HepG2 (cell line): ENCODE results near the gene TTLL10. TPM values are rescaled to one million over a fixed set of nuclear protein-coding genes. Genes with fewer than 3 reads are reported as not detected.

ENCODE experiments used
- ATAC-seq: fragments of 200-7000 bp; cut with Tn5 transposase; 3 replicates; pipeline ENCODE4 v1.9.1; 2020; ENCODE audit warnings: mild to moderate bottlenecking, moderate library complexity
- BruUV-seq: library from RNA; stranded (reverse); fragments of 400-500 nt; replicated peaks from 2 replicates; lab custom pipeline; 2021; lab: Mats Ljungman, UMichigan
- CTCF ChIA-PET: fragments of 300-600 bp; formaldehyde crosslinking; extraction: SDS; loops from one replicate; lab custom pipeline; 2021; ENCODE audit warnings: low total read pairs, inconsistent platforms, low intra/inter-chr PET ratio; lab: Yijun Ruan, JAX
- POLR2A ChIA-PET: fragments of 350-600 bp; sonication (Branson Sonifier 250); formaldehyde crosslinking; loops from one replicate; lab custom pipeline; 2020; ENCODE audit warnings: antibody characterized with exemption, inconsistent platforms; lab: Yijun Ruan, JAX
- DNase-seq: peaks from one replicate; pipeline ENCODE4 v3.0.0-alpha.2; 2015; ENCODE audit warnings: low spot score
- FAIRE-seq: peaks from 3 replicates; lab custom pipeline; 2011; peaks lifted over from hg19 to GRCh38; lab: Jason Lieb, UNC
- H2AFZ ChIP-seq: one replicate; pipeline ENCODE4 v1.6.1; 2011; ENCODE audit warnings: low read length, inconsistent platforms
- H3K27ac ChIP-seq: fragments of 300-600 bp; 3 replicates; pipeline ENCODE4 v1.8.0; 2011; ENCODE audit warnings: mixed run types, mild to moderate bottlenecking, mixed read lengths, low read length, inconsistent platforms; ENCODE audit not compliant: insufficient read depth; ENCODE audit errors: extremely low read length
- H3K27me3 ChIP-seq, 2 experiments: fragments of 200-600 bp in 1 of 2; 2 replicates in 1 of 2; 3 replicates in 1 of 2; pipeline versions ENCODE4 v1.6.0 to v1.8.0; 2011; ENCODE audit warnings: low read length in 2 of 2, mild to moderate bottlenecking in 2 of 2, moderate library complexity in 2 of 2, inconsistent platforms in 1 of 2; ENCODE audit not compliant: insufficient read depth in 2 of 2, control insufficient read depth in 1 of 2
- H3K36me3 ChIP-seq, 2 experiments: fragments of 200-600 bp in 1 of 2; replicated peaks in 1 of 2; 2 replicates in 1 of 2; 3 replicates in 1 of 2; pipeline versions ENCODE4 v1.5.1 to v1.8.0; 2011; ENCODE audit warnings: low read length in 2 of 2, inconsistent platforms in 1 of 2; ENCODE audit not compliant: insufficient read depth in 2 of 2, control insufficient read depth in 1 of 2
- H3K4me1 ChIP-seq: 2 replicates; pipeline ENCODE4 v1.5.1; 2012; ENCODE audit warnings: low read length, inconsistent platforms; ENCODE audit not compliant: insufficient read depth
- H3K4me2 ChIP-seq: 2 replicates; pipeline ENCODE4 v1.6.0; 2011; ENCODE audit warnings: low read depth, low read length, inconsistent platforms
- H3K4me3 ChIP-seq, 3 experiments: fragments of 200-600 bp in 1 of 3; sonication (generic), shearing (Covaris generic) in 1 of 3; replicated peaks in 1 of 3; 2 replicates each; pipeline ENCODE4 v1.5.1; 2011 to 2016; ENCODE audit warnings: low read length in 3 of 3, inconsistent platforms in 2 of 3, low read depth in 2 of 3, mild to moderate bottlenecking in 2 of 3, control low read depth in 1 of 3, mixed read lengths in 1 of 3; ENCODE audit not compliant: insufficient read depth in 1 of 3
- H3K79me2 ChIP-seq: one replicate; pipeline ENCODE4 v1.6.1; 2011; ENCODE audit warnings: low read length, inconsistent platforms; ENCODE audit not compliant: insufficient read depth
- H3K9ac ChIP-seq: 2 replicates; pipeline ENCODE4 v1.6.0; 2011; ENCODE audit warnings: mild to moderate bottlenecking, low read depth, low read length, inconsistent platforms; ENCODE audit not compliant: insufficient read depth
- H3K9me3 ChIP-seq: 2 replicates; pipeline ENCODE4 v1.5.1; 2012; ENCODE audit warnings: mild to moderate bottlenecking, low read length
- H4K20me1 ChIP-seq: 2 replicates; pipeline ENCODE4 v1.6.0; 2011; ENCODE audit warnings: inconsistent platforms, mild to moderate bottlenecking, low read length, moderate library complexity; ENCODE audit not compliant: insufficient read depth
- CSRNP2 ChIP-seq: sonication (generic); formaldehyde crosslinking; conservative IDR thresholded peaks from 2 replicates; pipeline ENCODE4 v1.8.0; 2022; ENCODE audit warnings: low read depth, missing genetic modification reagents
- E2F2 ChIP-seq: sonication (generic); formaldehyde crosslinking; IDR thresholded peaks from 2 replicates; pipeline ENCODE4 v1.4.0; 2020; ENCODE audit warnings: missing genetic modification reagents, borderline replicate concordance
- RBFOX2 ChIP-seq: fragments of 200-400 bp; formaldehyde crosslinking; IDR thresholded peaks from 2 replicates; pipeline ENCODE4 v1.6.1; 2017; ENCODE audit warnings: low read depth, mild to moderate bottlenecking, low read length
- ZBTB14 ChIP-seq: sonication (generic); formaldehyde crosslinking; IDR thresholded peaks from 2 replicates; pipeline ENCODE4 v1.4.0; 2020; ENCODE audit warnings: missing genetic modification reagents
- ZNF17 ChIP-seq: sonication (generic); formaldehyde crosslinking; IDR thresholded peaks from 2 replicates; pipeline ENCODE4 v1.5.0; 2020; ENCODE audit warnings: mild to moderate bottlenecking, missing genetic modification reagents
- ZSCAN30 ChIP-seq: sonication (generic); formaldehyde crosslinking; IDR thresholded peaks from 2 replicates; pipeline ENCODE4 v1.5.0; 2020; ENCODE audit warnings: mild to moderate bottlenecking, missing genetic modification reagents
- ZZZ3 ChIP-seq: sonication (generic); formaldehyde crosslinking; IDR thresholded peaks from 2 replicates; pipeline ENCODE4 v1.4.0; 2020; ENCODE audit warnings: missing genetic modification reagents, mild to moderate bottlenecking, borderline replicate concordance
- WGBS: methylation state at CpG from one replicate; pipeline ENCODE4 v1.1.6; 2017; ENCODE audit warnings: low lambda C conversion rate; 5-methylcytosine and 5-hydroxymethylcytosine counted together
- in situ Hi-C: cut with HindIII; loops from 2 replicates; pipeline ENCODE4 v1.10.0; 2017; ENCODE audit warnings: low pct_unique_long_range_greater_than_20kb; ENCODE audit not compliant: extremely low pct_ligation_motif_present
- intact Hi-C: fragments of 100-400 bp; cut with micrococcal nuclease; formaldehyde crosslinking; loops from one replicate; pipeline ENCODE4 v1.10.0; 2022; ENCODE audit not compliant: unreplicated experiment
- polyA plus RNA-seq, 8 experiments: library from polyadenylated mRNA; depleted of rRNA in 3 of 8; stranded (reverse) in 7 of 8; unstranded in 1 of 8; fragments of >200 nt; fragmentation: Illumina TruSeq in 4 of 8; extraction: Trizol in 4 of 8; gene quantifications; 2 replicates each; pipeline versions ENCODE4 v1.2.1 to v1.2.3, GENCODE V29; 2011 to 2016; ENCODE audit warnings: low read depth in 4 of 8, missing spikeins in 1 of 8, mixed read lengths in 1 of 8; ENCODE audit not compliant: insufficient read depth in 1 of 8
- total RNA-seq, 5 experiments: library from RNA; depleted of rRNA; stranded (reverse); fragments of >200 nt; fragmentation: Illumina TruSeq; extraction: Trizol; gene quantifications; 2 replicates each; pipeline ENCODE4 v1.2.3, GENCODE V29; 2016; ENCODE audit warnings: low read depth in 1 of 5
- TF ChIP-seq, protein P1 (sequence below): sonication (generic); formaldehyde crosslinking; IDR thresholded peaks from 2 replicates; pipeline ENCODE4 v1.4.0; 2020; ENCODE audit warnings: missing genetic modification reagents, borderline replicate concordance

Gene TTLL10
- total and polyA plus RNA-seq, 2 of the 13 experiments (the other 11 are each of a cell fraction or from before 2014, with no cell fraction given) = not detected

GRCh38 chr1:1225238-1225845 lies 51.7 kb downstream of the TTLL10 start (continued):
- TF ChIP-seq, protein P1, sequence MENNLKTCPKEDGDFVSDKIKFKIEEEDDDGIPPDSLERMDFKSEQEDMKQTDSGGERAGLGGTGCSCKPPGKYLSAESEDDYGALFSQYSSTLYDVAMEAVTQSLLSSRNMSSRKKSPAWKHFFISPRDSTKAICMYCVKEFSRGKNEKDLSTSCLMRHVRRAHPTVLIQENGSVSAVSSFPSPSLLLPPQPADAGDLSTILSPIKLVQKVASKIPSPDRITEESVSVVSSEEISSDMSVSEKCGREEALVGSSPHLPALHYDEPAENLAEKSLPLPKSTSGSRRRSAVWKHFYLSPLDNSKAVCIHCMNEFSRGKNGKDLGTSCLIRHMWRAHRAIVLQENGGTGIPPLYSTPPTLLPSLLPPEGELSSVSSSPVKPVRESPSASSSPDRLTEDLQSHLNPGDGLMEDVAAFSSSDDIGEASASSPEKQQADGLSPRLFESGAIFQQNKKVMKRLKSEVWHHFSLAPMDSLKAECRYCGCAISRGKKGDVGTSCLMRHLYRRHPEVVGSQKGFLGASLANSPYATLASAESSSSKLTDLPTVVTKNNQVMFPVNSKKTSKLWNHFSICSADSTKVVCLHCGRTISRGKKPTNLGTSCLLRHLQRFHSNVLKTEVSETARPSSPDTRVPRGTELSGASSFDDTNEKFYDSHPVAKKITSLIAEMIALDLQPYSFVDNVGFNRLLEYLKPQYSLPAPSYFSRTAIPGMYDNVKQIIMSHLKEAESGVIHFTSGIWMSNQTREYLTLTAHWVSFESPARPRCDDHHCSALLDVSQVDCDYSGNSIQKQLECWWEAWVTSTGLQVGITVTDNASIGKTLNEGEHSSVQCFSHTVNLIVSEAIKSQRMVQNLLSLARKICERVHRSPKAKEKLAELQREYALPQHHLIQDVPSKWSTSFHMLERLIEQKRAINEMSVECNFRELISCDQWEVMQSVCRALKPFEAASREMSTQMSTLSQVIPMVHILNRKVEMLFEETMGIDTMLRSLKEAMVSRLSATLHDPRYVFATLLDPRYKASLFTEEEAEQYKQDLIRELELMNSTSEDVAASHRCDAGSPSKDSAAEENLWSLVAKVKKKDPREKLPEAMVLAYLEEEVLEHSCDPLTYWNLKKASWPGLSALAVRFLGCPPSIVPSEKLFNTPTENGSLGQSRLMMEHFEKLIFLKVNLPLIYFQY (CRISPR knock-in tag) = no peak
- TF ChIP-seq CSRNP2 (CRISPR knock-in tag) (no peak), ZSCAN30 (CRISPR knock-in tag) (no peak)

GRCh38 chr1:1225913-1226312 lies 52.2 kb downstream of the TTLL10 start:
- POLR2A ChIA-PET = no interaction called here
- WGBS = 97% methylated on average over 16 of the region's 18 CpGs

More at GRCh38 chr1:1225913-1226312, 52.2 kb downstream of the TTLL10 start:
- H3K9ac ChIP-seq = no peak overlapping the region
- no peaks in the 10 kb centered on the region for H3K27me3 ChIP-seq
- intact Hi-C loops = no loop called here
- ATAC-seq = no peak
- H2AFZ ChIP-seq = no peak overlapping the region
- no peak overlapping the region for H3K27ac ChIP-seq
- DNase-seq = no peak
- CTCF ChIA-PET = no interaction called here
- H3K4me1 ChIP-seq = peaks cover 15% of the 10 kb centered on the region
- H3K9me3 ChIP-seq = no peaks in the 10 kb centered on the region
- no peak overlapping the region for H3K4me2 ChIP-seq
- 0 out of 2 replicates have a peak, but pooled peaks cover 7% of the 10 kb centered on the region for H4K20me1 ChIP-seq
- peaks cover 43% of the 10 kb centered on the region for H3K79me2 ChIP-seq
- H3K36me3 ChIP-seq = peaks cover 31 to 67% of the 10 kb centered on the region in 2 experiments
- no TSS peak for BruUV-seq
- FAIRE-seq = no peak
- in situ Hi-C loops = no loop called here
- H3K4me3 ChIP-seq = no peak overlapping the region
- TF ChIP-seq ZBTB14 (CRISPR knock-in tag) (no peak), RBFOX2 (0 out of 2 replicates have a peak, but pooled peaks have one; percentile 25), ZZZ3 (CRISPR knock-in tag) (no peak), ZNF17 (CRISPR knock-in tag) (no peak), E2F2 (CRISPR knock-in tag) (no peak)
